GM18858 (cell line): ENCODE measurements around the gene RAP1A.
A peak's percentile ranks its signal among the peaks of the same experiment; 100 is the strongest.

Experiments
- ATAC-seq: cut with Tn5 transposase; IDR thresholded peaks from one replicate; pipeline ENCODE4 v1.9.1; 2021; ENCODE audit not compliant: unreplicated experiment

RAP1A gene

DNA sequence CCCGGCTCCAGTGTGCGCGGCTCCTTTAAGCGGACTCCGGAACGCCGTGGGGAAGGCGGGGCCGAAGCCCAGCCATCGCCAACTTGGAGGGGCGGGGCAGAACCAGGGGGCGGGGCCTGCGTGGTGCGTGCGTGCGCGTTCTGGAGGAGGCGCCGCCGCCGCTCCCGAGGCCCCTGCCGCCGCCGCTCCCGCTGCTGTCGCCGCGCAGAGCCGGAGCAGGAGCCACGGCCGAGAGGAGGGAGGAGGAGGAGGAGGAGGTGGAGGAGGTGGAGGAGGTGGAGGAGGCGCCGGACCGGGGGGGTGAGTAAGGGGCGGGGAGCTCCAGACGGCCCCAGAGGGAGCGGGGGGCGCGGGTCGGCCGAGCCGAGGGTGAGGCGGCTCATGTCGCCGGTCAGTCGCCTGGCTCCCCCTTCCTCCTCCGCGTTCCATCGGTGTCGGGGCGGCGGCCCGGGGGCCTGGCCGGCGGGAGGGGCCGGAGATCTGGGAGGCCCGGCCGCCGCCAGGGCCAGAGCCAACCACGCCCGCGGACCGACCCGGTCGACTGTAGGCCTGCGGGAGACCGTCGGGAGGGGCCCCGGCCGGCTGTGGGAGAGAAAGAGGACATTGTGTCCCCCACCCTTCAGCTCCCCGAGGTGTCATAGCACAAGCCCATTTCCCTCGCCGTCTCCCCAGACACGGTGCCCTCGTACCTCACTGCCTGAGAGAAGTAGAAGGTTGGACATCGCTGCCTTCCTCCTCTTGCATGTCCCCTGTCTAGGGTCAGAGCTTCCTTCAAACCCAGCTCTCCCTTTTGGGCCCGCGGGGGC is at the start of gene RAP1A:
Gene RAP1A (plus strand): TSS at position 155 of the 806 bp plus-strand sequence. CDS start 71,572 bp downstream, outside the sequence.
- ATAC-seq, result no peak

DNA sequence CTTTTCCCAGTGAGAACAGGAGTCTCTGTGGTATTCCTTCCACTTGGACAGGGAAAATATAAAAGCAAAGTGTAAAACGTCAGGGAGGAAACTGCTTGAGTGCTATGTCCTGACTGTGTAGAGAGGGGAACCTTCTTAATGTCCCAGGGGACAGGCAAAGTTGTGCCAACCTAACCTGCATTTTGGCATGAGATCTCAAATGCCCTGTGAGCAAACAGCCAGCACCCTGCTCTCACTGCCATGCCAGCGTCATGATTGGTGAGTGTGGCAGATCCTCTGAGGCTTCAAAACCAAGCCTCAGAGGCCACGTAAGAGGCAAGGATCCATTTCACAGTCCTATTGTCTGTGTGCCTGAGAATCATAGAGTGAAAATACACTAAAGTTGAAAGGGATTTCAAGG is 49.7 kb upstream of the RAP1A start:
- no peak for ATAC-seq

GRCh38 chr1:111570781-111571181 is 48.8 kb upstream of the RAP1A start:
- no peak for ATAC-seq

- no peak for ATAC-seq
Measured at GRCh38 chr1:111571239-111571638, 48.4 kb upstream of the RAP1A start.

DNA sequence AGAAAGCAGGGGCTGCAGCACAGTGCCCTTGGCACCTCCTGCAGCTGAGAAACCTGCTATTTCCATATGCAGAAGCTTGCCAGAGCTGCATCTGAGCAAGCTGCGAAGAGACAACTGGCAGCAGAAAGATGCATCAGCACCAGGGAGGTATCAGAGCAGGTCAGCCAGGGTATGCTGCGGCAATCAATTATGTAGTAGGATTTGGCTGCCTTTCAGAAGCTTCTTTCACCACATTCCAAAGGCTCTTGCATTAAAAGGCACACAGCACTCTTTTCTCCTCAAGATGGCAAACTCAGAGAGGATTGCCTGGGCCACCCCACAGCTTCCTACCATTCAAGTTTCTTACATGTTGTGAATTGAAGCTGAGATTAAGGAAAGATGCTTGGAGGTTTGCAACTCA is 47.6 kb upstream of the RAP1A start:
- no peak for ATAC-seq

DNA sequence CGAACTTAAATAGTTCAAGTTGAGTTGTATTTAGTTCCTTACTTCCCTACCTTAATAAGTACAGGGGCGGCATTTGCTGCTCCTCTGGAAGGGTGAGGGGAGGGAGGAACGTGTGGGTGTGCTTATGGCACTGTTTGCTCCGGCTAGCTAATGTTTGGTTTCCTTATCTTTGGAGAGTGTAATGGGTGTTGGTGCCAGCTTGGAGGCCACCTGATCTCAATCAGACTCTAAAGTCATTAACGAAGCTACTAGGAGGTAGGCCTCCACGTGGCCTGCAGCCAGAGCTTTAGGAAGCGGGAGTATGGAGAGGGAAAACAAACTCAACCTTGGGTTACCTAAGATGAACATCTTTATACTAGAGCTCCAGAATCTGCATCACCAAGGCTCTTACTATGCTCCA is 43.0 kb upstream of the RAP1A start:
- ATAC-seq, result no peak

DNA sequence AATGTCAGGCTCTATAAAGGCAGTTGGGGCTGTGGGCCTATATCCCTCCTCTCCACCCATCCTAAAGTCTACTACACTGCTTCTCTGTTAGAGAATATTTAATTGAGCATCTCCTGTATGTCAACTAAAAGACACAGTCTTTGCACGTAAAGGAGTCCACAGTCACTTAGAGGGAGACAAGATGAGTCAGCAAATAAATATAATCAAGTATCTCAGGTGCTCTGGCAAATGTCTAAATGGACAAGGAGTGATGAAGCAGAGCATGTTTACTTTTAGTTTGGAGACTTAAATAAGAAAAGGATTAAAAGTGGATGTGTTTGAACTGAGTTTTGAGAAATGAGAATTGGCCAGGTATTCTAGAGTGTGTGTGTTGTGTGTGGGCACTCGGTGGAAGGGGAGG is 41.8 kb upstream of the RAP1A start:
- ATAC-seq, result no peak

DNA sequence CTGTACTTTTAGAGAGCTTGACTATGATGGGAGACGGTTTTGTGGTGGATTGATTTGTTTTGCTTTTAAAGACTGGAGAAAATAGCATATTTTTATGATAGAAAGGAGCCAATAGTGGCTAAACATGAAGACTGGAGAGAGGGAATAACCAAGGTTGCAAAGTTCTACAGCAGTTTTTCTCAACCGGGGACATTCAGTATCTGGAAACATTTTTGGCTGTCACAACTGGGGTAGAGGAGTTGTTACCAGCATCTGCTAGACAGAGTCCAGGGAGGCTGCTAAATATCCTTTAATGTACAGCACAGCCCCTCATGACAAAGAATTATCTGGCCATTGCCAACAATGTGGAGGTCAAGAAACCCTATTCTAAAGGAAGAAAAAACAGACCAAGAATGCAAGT is 38.4 kb upstream of the RAP1A start:
- no peak for ATAC-seq

DNA sequence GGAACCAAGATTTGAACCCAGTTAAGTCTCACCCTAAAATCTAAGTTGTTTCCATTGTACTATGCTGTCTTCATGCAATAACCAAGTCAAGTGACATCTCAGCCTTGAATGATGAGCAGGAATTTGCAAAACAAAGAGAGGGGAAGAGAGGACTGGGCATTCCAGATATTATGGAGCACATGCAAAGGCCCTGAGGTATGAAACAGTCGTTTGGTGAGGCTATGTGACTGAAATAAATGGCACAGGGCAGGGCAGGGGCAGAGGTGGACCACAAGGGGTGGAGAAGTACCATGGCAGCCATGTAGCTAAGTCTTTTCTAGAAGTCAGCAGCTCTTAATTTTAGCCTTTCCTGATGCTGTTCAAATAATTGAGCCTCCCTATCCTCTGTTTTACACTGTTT is 37.6 kb upstream of the RAP1A start:
- no peak for ATAC-seq

DNA sequence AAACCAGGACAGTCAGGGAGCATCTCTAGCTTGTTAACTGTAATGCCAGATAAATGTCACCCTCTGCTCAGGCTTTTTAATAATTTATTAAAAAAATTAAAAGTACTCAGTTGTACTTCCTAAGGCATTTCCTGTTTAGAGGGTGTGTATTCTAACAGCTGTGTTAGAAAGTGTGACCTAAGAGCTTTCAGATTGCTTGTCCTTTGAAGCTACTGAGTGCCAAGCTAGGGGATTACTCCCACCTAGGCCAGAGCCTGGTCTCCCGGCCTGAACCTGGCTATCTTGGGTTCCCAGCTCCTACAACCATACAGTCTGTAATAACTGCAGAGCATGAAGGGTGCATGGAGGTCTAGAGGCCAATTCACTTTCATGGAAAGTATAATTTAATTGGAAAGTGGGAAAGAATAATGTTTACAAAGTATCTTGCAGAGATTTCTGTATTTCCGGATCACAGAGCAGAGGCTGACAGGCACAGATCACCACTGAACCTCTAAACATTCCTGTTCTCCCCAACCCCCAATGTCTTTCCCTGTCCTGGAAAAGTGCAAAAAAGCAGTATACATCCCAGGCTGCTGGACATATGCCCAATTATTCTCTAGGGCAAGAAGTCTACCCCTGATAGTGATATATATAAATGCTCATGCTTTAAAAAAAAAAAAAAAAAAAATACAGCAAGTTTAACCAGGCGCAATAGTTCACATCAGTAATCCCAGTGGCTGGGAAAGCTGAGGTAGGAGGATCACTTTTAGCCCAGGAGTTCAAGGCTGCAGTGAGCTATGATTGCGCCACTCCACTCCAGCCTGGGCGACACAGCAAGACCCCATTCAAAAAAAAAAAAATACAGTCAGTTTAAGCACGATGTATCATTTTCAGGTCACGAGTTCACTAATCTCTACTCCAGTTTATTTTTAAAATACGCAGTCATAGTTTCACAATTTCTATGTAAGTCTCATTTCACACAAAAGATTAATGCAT is 36.7 kb upstream of the RAP1A start:
- no peak for ATAC-seq

- no peak for ATAC-seq
Measured at GRCh38 chr1:111585447-111586086, 34.0 kb upstream of the RAP1A start.

- ATAC-seq, result no peak
Measured at GRCh38 chr1:111586112-111586511, 33.5 kb upstream of the RAP1A start.

GRCh38 chr1:111587509-111588174 is 31.9 kb upstream of the RAP1A start:
- ATAC-seq, result no peak

GRCh38 chr1:111591937-111592336 is 27.7 kb upstream of the RAP1A start:
- no peak for ATAC-seq

GRCh38 chr1:111592389-111593361 is 26.9 kb upstream of the RAP1A start:
- ATAC-seq, result peak; percentile 59

GRCh38 chr1:111593403-111594305 is 25.9 kb upstream of the RAP1A start:
- ATAC-seq, result no peak

- no peak for ATAC-seq
Measured at GRCh38 chr1:111594306-111594693, 25.3 kb upstream of the RAP1A start.

DNA sequence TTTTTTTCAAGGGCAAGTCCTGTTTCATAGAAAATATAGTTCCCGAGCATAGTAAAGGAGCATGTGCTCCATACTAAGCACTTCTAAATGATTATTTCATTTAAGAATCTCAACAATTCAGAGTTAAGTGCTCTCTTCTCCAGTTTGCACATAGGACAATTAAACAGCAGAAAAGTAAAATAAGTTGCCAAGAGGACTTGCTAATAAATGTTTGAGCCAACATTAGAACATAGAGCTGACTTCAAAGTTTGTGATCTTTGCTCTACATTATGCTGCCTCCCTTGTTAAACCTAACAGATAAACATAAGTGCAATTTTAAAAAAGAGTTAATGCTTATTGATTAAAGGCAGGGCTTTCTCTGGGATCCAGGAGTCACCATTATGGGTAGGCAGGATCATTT is 23.8 kb upstream of the RAP1A start:
- no peak for ATAC-seq

GRCh38 chr1:111596499-111596898 is 23.1 kb upstream of the RAP1A start:
- ATAC-seq, result peak; percentile 20
